Stimulated activated CD8-positive, alpha-beta memory T cell treated with anti-CD3 and anti-CD28 coated beads, Interleukin-15, amount 100 ng/mL, for 1 hour (primary cell): ENCODE measurements around the gene DNAJB6.

Experiments used
- DNase-seq: peaks from one replicate; pipeline ENCODE4 v3.0.0-alpha.2; 2020; ENCODE audit warnings: low read depth

The DNAJB6 gene

GRCh38 chr7:157429001-157429679 lies 92.3 kb downstream of the DNAJB6 start:
- DNase-seq = no peak

DNA sequence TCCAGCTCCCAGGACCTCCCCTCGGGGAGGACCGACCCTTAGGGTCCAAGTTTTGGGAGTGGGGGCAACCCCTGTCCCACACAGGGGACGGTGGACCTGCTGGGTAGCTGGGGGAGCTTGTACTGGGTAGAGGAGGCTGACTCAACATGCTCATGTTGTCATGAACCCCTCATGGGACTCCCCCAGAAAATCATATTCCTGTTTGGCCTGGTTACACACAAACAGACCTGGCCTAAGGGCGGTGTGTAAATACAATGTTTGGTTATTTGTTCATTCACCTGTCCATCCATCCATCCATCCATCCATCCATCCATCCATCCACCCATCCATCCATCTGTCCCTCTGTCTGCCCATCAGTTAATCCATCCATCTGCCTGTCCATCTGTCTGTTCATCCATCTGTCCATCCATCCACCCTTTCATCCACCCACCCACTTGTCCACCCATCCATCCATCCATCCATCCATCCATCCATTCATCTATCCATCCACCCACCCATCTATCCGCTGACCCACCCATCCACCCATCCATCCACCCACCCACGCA lies 92.9 kb downstream of the DNAJB6 start:
- no peak for DNase-seq

GRCh38 chr7:157430721-157431120 lies 93.9 kb downstream of the DNAJB6 start:
- no peak for DNase-seq

- DNase-seq = no peak
Measured at GRCh38 chr7:157431173-157431950, 94.6 kb downstream of the DNAJB6 start.

- DNase-seq = no peak
Measured at GRCh38 chr7:157431951-157432540, 95.2 kb downstream of the DNAJB6 start.

DNA sequence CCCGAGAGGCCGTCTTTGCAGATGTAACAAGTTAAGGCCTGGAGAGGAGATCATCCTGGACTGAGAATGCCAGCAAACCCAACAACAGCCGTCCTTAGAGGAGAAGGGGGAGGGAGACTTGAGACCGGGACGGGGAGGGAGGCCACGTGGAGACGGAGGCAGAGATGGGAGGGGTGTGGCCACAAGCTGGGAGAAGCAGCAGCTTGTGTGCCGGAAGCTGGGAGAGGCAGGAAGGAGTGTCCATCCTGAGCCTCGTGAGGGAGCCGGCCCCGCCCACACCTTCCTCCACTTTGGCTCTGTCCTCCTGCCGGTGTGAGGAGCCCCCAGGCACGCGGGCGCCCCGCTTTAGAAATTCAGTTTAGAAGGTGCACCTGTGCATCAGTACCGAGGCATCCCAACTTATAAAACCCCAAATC lies 95.7 kb downstream of the DNAJB6 start:
- DNase-seq = no peak

- peak; percentile 37 for DNase-seq
Measured at GRCh38 chr7:157432957-157433576, 96.3 kb downstream of the DNAJB6 start.

DNA sequence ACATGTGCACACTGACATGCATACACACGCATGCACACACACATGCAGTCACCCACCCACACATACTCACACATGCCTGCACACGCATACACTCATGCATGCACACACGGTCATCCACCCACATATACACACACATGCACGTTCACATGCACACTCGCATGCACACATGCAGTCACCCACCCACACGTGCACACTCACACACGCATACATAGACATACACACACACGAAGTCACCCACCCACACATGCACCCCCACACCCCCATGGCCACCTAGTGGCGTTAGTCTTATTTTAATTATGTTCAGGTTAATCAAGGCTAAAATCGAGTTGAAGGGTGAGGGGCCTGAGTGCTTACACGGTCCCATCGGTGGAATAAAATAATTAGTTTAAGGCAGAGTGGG lies 96.8 kb downstream of the DNAJB6 start:
- DNase-seq = no peak

GRCh38 chr7:157434231-157434630 lies 97.4 kb downstream of the DNAJB6 start:
- DNase-seq = no peak

DNA sequence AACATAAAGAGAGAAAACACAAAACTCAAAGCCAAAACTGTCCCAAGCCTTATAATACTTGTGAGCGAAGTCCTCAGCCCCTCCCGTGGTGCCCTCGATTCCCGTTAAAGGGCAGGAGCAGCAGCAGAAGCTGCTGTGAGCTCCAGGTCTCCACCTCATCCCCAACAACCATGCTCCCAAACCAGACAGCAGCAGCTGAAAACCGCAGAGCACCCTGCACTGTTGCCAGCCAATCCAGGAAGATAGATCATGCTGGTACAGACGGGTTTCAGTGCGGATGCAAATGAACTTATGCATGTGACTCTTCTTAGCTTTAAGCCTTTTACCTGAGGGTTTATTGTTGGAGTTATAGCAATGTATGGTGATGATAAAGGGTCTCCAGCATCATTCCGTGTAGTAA lies 97.9 kb downstream of the DNAJB6 start:
- DNase-seq = no peak

DNA sequence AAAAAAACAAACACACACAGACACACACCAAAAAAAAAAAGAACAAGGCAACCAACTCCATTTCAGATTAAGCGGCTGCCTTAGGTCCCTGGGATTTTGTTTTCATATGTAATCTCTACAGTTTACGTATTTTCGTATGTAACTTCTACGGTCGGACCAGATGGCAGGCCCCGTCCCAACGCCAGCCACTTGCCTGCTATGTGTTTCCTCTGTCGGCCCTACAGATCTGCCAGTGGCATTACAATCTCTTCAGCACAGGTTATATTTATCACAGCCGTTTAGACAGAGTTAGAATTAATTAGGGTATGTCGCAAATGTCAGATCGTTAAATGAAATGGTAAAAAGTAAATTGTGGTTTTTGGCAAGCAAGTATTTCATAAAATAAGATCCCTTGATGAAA lies 99.3 kb downstream of the DNAJB6 start:
- DNase-seq = no peak

DNA sequence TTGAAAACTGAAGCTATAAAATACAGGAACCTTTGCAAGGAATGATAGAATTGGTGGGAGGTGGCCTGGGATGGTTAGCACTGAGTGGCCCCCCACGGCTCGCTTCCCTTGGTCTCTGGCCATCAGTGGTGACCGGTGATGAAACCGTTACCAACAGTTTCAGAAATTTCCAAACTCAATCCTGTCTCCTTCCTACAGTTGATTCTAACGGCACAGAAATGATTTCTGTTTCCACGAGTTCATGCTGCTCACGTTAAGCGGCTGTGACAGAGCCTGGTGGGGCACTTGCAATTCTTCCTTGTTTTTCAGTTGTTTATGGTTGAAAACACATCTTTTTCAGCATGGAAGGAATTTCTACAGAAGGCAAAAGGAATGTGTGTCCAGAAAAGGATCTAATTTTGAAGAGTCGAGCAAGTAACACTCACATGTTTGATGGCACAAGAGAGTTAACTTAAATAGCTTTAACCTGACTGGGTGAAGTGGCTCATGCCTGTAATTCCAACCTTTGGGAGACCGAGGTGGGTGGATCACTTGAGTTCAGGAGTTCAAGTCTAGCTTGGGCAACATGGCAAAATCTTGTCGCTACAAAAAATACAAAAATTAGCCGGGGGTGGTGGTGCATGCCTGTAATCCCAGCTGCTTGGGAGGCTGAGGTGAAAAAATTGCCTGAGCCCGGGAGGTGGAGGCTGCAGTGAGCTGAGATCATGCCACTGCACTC lies 100.1 kb downstream of the DNAJB6 start:
- DNase-seq = no peak

- no peak for DNase-seq
Measured at GRCh38 chr7:157437519-157438061, 100.8 kb downstream of the DNAJB6 start.

DNA sequence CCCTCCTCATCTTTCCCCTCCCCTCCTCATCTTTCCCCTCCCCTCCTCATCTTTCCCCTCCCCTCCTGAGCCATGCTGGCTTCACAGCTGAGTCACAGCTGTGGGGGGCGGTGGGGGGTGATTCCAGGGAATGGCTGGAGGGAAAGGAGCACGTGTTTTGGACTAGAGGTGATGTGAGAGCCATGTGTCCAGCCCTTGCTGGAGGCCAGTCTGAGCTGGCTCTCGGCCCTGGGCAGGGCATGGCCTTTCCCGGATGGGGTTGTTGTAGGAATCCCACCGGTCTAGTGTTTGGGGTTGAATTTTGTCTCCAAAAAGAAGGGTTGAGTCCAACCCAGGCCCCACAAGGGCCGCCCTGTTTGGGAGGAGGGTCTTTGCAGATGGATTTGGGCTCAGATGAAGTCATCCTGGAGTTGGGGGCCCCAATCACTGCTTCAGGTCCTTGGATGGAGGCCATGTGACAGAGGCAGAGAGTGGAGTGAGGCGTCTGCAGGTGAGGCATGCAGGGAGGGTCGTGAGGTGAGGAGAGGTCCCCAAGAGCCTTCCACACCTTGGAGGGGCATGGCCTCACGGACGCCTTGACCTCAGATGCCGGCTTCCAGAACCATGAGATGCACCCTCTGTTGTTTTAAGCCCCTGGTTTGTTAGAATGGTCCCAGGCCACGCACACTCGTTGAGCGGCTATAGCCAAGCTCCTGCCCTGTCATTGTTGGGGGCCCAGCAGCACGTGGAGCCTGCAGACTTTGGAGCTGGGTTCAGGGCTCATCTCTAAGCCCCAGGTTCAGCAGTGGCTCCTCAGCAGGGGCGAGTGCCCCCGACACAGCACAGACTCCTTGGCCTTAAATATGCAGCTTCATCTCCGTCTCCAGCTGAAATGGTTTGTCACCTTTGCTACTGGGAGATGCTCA lies 101.6 kb downstream of the DNAJB6 start:
- DNase-seq = no peak

- no peak for DNase-seq
Measured at GRCh38 chr7:157439149-157439548, 102.3 kb downstream of the DNAJB6 start.

GRCh38 chr7:157439761-157440160 lies 103.0 kb downstream of the DNAJB6 start:
- no peak for DNase-seq

DNA sequence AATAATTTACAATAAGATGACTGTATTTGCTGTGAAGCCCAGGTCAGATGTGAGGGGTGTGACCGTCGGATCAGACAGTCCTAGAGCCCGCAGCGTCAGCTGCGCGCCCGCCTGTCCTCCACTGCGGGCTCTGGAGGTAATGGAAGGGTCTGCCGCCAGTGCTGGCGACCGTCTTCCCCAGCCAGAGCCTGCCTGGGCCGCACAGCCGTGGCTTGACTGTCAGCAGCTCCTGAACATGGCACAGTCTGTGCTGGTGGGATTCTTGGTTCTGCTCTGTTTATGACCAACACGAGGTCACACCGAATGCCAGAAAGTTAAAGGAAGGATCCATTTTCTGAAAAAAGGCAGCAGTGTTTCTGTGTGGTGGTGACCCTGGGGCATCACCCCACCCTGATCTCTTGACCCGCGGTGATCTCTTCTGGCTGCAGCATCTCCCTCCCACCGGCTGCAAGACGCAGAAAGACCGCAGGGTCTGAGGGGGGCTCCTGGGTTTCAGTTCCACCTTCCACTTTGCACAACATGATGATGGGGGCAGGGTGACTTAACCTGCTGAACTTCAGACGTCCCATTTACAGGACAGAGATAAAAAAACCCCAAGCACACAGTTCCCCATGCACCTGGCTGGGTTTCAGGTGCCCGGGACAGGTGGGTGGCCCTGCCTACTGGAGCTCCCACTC lies 103.7 kb downstream of the DNAJB6 start:
- no peak for DNase-seq

DNA sequence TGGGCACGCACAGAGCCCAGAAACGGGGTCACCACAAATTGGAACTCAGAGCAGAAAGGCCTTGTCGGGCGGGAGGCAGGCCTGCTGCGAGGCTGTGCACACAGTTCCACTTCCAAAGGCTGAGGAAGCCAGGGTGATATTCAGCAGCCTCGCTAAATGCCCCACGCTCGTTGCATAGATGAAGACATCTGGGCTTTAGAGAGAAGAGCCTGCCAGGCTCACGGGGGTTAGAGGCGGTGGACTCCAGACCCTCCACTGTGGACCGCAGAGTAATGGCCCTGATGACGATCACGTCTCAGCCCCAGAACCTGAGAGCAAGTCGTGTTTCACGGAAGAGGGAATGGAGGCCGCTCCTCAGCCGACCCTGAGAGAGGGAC lies 104.2 kb downstream of the DNAJB6 start:
- no peak for DNase-seq

DNA sequence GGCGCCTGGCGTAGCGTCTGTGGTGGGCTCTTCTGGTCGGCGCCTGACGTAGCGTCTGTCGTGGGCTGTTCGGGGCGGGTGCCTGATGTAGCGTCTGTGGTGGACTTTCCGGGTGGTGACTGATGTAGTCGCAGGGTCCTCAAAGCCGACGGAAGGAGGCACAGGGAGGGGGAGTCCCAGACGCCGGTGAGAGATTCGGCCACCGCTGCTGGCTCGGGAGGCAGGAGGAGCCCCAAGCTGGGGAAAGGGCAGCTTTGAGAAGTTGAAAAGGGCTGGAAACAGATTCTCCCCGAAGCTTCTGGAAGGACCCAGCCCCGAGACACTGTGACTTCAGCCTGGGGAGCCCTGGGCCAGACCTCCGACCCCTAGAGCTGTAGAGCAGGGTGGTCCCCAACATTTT lies 105.7 kb downstream of the DNAJB6 start:
- no peak for DNase-seq
